ENCODE results near the gene P2RY8.

P2RY8 gene

DNA sequence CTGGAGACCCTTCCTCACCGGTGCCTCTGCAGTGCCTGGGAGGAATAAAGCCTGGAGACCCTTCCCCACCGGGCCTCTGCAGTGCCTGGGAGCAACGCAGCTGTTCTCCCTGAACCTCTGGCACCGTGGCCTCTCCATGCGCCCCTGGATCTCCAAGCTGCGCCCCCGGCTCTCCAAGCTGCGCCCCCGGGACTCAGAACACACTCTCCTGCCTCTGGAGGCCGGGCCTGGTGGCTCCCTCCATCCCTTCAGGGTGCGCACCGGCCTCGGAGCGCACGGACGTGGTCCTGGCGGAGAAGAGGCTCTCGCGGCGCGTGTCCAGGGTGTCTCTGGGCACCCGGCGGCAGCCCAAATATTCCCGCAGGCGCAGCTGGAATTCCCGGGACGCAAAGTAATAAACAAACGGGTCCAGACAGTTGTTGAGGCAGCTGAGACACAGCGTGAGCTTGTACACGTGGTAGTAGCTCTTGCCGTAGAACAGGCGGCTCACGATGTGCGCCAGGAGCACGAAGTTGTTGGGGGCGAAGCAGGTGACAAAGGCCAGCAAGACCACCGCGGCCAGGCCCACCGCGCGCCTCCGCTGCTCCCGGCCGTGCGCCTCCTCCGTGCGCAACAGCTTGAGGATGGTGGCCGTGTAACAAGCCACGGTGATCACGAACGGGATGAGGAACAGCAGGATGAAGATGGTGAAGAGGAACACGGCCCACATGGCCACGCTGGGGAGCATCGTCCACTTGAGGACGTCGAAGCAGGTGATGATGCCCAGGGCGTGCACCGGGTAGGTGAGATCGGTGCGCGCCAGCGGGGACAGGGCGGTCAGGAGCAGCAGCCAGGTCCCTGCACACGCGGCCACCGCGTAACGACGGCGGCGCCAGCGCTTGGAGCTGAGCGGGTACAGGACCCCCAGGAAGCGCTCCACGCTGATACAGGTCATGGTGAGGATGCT, 71.4 kb downstream of the P2RY8 start:
- peaks cover 45 to 55% of the 10 kb centered on the region in 2 donors for H3K36me3 Mint-ChIP-seq
- ATAC-seq (replicated peaks): no peak
- no peaks in the 10 kb centered on the region for H3K27me3 Mint-ChIP-seq
- DNase-seq: no peak
- peak overlapping the region; percentile 46 to 78 for H3K4me3 Mint-ChIP-seq
- peaks cover 54 to 76% of the 10 kb centered on the region in 2 donors for H3K4me1 Mint-ChIP-seq
- H3K27ac Mint-ChIP-seq: peak overlapping the region; percentile 80
- no peaks in the 10 kb centered on the region for H3K9me3 Mint-ChIP-seq

DNA sequence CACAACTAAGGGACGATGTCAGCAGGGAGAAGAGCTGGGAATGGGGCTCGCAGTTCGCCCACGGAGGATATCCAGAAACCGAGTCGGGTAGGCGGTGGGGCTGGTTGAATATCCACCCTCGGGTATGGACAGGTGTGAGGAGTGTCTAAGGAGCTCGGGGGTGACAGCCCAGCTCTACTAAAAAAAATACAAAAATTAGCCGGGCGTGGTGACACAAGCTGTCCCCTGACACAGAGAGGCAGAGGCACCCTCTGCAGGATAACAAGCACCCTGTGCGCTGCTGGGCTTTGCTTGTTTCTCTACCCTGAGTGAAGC, 72.1 kb downstream of the P2RY8 start:
- no peak for DNase-seq
- H3K27ac Mint-ChIP-seq: peak overlapping the region; percentile 79
- ATAC-seq (replicated peaks): no peak
- no peaks in the 10 kb centered on the region for H3K27me3 Mint-ChIP-seq
- peaks cover 45 to 55% of the 10 kb centered on the region in 2 donors for H3K36me3 Mint-ChIP-seq
- H3K9me3 Mint-ChIP-seq: no peaks in the 10 kb centered on the region
- peak overlapping the region; percentile 63 to 78 for H3K4me3 Mint-ChIP-seq
- peaks cover 52 to 72% of the 10 kb centered on the region in 2 donors for H3K4me1 Mint-ChIP-seq

DNA sequence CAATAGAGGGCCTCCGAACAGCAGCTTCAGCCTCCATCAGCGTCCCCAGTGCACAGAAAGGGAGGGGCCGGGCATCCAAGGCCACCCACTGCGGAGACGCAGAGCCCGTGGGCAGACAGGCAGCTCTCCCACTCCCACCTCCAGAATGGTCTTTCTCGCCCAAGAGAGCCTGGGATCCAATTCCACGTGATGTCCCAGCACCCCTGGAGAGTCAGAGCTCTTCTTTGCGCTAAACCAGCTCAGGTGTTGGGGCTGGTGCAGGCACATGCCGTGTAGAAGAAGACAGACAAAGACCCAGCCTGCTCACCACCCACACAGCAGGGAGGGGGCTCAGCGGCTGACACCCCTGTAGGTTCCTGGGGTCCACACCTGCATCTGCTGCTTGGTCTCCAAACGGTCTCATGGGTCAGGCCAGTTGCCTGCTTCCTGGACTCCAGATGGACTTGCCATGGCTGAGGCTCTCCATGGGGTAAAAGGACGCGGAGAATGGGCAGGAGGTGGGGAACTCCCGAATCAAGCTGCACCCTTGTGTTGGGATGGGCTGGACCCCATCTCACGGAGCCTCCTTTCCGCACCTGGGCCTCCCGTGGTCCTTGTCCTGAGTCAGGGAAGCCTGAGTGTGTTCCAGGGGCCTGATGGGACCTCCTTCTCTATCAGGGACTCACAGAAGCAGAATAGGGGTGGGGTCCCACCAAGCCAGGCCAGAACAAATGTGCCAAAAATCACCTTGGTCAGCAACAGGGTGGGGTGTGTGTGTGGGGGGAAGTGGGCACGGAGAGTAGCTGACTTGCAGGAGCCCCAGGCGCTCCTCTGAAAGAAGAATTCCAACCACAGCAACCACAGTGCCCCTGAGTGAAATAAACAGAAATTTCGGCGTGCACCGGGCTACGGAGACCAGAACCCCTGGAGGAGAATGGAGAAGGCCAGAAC, 72.7 kb downstream of the P2RY8 start:
- DNase-seq (no peak), ATAC-seq (replicated peaks) (no peak)
- peaks cover 45 to 50% of the 10 kb centered on the region in 2 donors for H3K36me3 Mint-ChIP-seq
- peak overlapping the region; percentile 63 to 78 for H3K4me3 Mint-ChIP-seq
- no peaks in the 10 kb centered on the region for H3K9me3 Mint-ChIP-seq
- peak overlapping the region; percentile 79 for H3K27ac Mint-ChIP-seq
- H3K4me1 Mint-ChIP-seq: peaks cover 50 to 66% of the 10 kb centered on the region in 2 donors
- H3K27me3 Mint-ChIP-seq: no peaks in the 10 kb centered on the region

DNA sequence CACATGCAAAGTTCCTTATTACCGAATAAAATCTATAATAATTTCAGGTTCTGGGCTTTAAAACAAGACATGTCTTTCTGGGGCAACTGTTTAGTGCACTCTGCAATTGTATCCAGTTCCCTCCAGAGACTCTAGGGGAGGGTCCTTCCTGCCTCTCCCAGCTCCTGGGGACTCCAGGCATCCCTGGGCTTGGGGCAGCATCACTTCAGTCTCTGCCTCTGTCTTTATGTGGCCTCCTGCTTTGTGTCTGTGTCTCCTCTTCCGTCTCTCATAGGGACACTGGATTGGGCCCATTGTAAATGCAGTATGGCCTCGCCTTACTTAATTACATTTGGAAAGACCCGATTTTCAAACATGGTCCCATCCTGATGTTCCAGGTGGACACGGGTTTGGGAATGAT, 73.4 kb downstream of the P2RY8 start:
- ATAC-seq (replicated peaks): no peak
- peaks cover 45 to 49% of the 10 kb centered on the region in 2 donors for H3K36me3 Mint-ChIP-seq
- no peaks in the 10 kb centered on the region for H3K27me3 Mint-ChIP-seq
- no peaks in the 10 kb centered on the region for H3K9me3 Mint-ChIP-seq
- no peak overlapping the region for H3K4me3 Mint-ChIP-seq
- peak overlapping the region; percentile 64 for H3K27ac Mint-ChIP-seq
- H3K4me1 Mint-ChIP-seq: peaks cover 47 to 60% of the 10 kb centered on the region in 2 donors
- no peak for DNase-seq

DNA sequence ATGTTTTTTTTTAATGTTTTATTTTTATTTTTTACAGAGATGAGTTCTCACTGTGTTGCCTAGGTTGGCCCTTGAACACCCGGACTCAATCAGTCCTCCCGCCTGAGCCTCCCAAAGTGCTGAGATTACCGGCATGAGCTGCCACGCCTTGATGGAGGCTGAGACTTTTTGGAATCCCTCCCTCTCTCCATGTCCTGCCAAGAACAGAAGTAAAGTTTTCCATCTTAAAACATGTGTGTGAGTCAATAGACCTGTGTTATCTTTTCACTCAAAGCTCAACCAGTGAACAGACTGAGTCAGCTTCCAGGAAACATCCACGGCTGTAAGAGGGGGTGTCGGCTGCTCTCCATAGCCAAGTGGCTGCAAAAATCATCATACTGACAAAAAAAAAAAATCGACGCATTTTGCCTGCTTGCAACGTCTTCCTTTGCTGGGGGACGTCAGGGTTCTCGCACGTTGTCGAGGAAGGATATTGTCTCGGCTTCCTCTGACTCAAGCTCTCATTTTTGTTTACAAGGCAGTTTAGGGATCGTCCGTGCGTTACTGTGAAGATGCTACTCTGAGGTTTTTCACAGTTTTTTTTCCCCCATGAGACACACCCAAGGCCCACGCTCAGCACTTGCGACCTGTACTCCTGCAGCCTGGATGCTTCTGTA, 74.3 kb downstream of the P2RY8 start:
- no peaks in the 10 kb centered on the region for H3K9me3 Mint-ChIP-seq
- ATAC-seq (replicated peaks) (peak; percentile 20 to 24), DNase-seq (peak; percentile 5)
- peaks cover 42 to 52% of the 10 kb centered on the region in 2 donors for H3K4me1 Mint-ChIP-seq
- H3K4me3 Mint-ChIP-seq: no peak overlapping the region
- H3K27ac Mint-ChIP-seq: peak overlapping the region; percentile 64
- H3K27me3 Mint-ChIP-seq: no peaks in the 10 kb centered on the region
- peaks cover 41 to 45% of the 10 kb centered on the region in 2 donors for H3K36me3 Mint-ChIP-seq

DNA sequence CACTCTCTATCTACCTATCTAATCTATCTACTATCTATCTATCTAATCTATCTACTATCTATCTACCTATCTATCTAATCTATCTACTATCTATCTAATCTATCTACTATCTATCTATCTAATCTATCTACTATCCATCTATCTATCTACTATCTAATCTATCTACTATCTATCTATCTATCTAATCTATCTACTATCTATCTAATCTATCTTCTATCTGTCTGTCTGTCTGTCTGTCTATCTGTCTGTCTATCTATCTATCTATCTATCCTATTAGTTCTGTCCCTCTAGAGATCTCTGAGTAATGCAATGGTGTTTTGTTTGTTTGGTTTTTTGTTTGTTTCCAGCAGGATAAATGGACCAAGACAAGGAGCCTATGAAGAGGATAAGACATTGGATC, 74.9 kb downstream of the P2RY8 start:
- DNase-seq: no peak
- H3K36me3 Mint-ChIP-seq: peaks cover 38 to 40% of the 10 kb centered on the region in 2 donors
- no peak for ATAC-seq (replicated peaks)
- no peaks in the 10 kb centered on the region for H3K9me3 Mint-ChIP-seq
- H3K27me3 Mint-ChIP-seq: no peaks in the 10 kb centered on the region
- no peak overlapping the region for H3K27ac Mint-ChIP-seq
- no peak overlapping the region for H3K4me3 Mint-ChIP-seq
- peaks cover 37 to 46% of the 10 kb centered on the region in 2 donors for H3K4me1 Mint-ChIP-seq

DNA sequence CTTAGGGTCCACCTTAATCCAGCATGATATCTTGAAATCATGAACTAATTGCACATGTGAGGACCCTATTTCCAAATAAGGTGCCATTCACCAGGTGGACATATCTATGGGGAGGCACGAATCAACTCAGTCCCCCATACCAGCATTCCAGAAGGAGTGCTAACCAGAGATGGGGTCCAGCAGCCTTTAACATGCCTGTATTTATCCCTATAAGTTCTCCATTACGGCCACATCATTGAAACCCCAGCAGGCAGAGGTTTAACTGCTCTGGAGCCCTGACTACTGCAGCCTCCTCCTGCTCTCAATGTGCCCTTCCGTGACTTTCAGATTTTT, 81.1 kb downstream of the P2RY8 start:
- H3K36me3 Mint-ChIP-seq: peaks cover 0 to 2% of the 10 kb centered on the region in 2 donors
- no peaks in the 10 kb centered on the region for H3K9me3 Mint-ChIP-seq
- peaks cover 12 to 30% of the 10 kb centered on the region in 2 donors for H3K4me1 Mint-ChIP-seq
- H3K4me3 Mint-ChIP-seq: no peak overlapping the region
- no peak for ATAC-seq (replicated peaks)
- H3K27me3 Mint-ChIP-seq: no peaks in the 10 kb centered on the region
- H3K27ac Mint-ChIP-seq: no peak overlapping the region
- DNase-seq: no peak

DNA sequence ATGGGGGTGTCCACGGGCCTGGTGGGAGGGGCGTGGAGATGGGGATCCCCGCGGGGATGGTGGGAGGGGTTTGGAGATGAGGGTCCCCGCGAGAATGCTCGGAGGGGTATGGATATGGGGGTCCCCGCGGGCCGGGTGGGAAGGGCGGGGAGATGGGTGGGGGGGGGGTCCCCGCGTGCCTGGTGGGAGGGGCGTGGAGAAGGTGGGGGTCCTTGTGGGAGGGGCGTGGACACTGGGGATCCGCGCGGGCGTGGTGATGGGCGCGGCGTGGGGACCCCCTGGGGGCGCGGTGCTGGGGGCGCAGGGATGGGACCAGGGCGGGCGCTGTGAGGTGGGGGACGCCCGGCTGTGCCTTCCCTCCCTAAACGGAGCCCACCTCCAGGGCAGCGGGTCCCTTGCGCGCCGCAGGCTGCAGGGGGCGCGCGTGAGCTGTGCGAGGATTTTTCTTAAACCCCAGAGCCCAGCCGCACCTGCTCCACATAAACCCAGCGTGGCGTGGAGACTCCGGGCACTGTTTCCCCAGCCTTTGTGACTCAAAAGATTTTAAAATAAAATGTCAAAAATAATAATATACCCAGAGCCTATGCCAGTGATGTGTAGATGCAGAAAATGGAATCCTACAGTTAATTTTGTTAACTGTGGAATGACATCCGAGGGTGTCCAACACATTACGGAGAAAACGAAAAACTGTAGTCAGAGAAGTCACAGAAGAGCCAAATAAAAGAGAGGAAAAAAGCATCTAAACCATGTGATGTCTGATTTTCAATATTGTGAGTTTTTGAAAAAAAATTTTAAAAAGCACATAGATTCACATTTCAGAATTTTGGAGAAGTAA, 82.8 kb downstream of the P2RY8 start:
- ATAC-seq (replicated peaks) (peak; percentile 51 to 62), DNase-seq (peak; percentile 90)
- Mint-ChIP-seq H3K4me3 (peak overlapping the region; percentile 63 to 66), H3K27ac (peak overlapping the region; percentile 33), H3K27me3 (no peaks in the 10 kb centered on the region), H3K36me3 (peaks cover 11% of the 10 kb centered on the region in 2 donors), H3K4me1 (peaks cover 24 to 46% of the 10 kb centered on the region in 2 donors), H3K9me3 (peaks cover 7 to 9% of the 10 kb centered on the region in 2 donors)

DNA sequence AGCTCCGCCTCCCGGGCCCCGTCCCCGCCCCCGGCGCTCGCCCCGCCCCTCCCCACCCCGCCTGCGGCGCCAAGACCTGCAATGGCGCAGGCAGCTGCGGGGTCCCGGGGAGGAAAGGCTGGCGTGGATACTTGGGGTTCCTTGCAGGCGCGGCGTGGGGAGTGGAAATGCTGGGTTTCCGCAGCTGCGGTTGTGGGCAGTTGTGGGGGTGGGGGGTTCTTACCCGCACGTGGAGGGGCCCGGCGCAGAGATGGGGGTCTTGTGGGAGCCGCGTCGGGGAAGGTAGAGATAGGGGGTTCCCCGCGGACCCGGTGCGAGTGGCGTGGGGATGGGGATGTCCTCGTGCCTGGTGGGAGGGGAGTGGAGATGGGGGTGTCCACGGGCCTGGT, 83.6 kb downstream of the P2RY8 start:
- H3K36me3 Mint-ChIP-seq: peaks cover 18 to 19% of the 10 kb centered on the region in 2 donors
- H3K4me1 Mint-ChIP-seq: peaks cover 31 to 53% of the 10 kb centered on the region in 2 donors
- H3K9me3 Mint-ChIP-seq: peaks cover 15 to 17% of the 10 kb centered on the region in 2 donors
- H3K27me3 Mint-ChIP-seq: no peaks in the 10 kb centered on the region
- H3K27ac Mint-ChIP-seq: peak overlapping the region; percentile 98
- DNase-seq (no peak), ATAC-seq (replicated peaks) (peak; percentile 26 to 53)
- H3K4me3 Mint-ChIP-seq: peak overlapping the region; percentile 87 to 89

DNA sequence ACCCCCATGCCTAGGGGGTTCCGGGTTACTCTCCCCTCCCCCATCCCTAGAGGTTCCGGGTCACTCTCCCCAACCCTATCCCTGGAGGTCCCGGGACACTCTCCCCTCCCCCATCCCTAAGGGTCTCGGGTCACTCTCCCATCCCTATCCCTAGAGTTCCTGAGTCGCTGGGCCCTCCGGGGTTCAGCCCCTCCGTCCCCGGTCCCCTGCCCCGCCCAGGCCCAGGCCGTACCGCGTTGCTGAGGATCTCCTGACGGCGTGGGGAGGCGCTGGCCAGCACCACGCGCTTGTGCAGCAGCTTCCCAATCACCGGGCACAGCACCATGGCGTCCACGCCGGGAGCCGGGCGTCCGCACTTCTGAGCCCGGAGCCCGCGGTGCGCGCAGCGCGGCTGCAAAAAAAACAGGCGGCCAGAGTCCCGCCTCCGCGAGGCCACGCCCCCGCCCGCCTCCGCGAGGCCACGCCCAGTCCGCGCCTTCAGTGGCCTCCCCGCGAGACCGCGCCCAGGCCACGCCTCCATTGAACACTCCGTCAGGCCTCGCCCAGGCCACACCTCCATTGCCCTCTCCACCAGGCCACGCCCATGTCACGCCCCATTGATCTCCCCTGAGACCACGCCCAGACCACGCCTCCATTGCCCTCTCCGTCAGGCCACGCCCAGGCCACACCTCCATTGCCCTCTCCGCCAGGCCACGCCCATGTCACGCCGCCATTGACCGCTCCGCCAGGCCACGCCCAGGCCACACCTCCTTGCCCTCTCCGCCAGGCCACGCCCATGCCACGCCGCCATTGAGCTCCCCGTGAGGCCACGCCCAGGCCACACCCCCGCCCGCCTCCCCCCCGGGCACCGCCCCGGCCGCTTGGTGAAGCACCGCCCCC, 84.2 kb downstream of the P2RY8 start, which contains the start of gene ASMTL:
TSS of gene ASMTL (minus strand) at position 394 of the 879 bp plus-strand sequence. CDS start at position 325, 69 bp downstream.
- H3K27ac Mint-ChIP-seq: peak within 1 kb of the TSS; percentile 98
- peak; percentile 100 for DNase-seq
- H3K4me3 Mint-ChIP-seq: peak within 1 kb of the TSS; percentile 87 to 89
- no peaks in the 10 kb centered on the region for H3K27me3 Mint-ChIP-seq
- H3K9me3 Mint-ChIP-seq: peaks cover 19 to 23% of the 10 kb centered on the region in 2 donors
- H3K36me3 Mint-ChIP-seq: peaks cover 23 to 25% of the 10 kb centered on the region in 2 donors
- peaks cover 38 to 60% of the 10 kb centered on the region in 2 donors for H3K4me1 Mint-ChIP-seq
- ATAC-seq (replicated peaks): peak; percentile 74 to 86

DNA sequence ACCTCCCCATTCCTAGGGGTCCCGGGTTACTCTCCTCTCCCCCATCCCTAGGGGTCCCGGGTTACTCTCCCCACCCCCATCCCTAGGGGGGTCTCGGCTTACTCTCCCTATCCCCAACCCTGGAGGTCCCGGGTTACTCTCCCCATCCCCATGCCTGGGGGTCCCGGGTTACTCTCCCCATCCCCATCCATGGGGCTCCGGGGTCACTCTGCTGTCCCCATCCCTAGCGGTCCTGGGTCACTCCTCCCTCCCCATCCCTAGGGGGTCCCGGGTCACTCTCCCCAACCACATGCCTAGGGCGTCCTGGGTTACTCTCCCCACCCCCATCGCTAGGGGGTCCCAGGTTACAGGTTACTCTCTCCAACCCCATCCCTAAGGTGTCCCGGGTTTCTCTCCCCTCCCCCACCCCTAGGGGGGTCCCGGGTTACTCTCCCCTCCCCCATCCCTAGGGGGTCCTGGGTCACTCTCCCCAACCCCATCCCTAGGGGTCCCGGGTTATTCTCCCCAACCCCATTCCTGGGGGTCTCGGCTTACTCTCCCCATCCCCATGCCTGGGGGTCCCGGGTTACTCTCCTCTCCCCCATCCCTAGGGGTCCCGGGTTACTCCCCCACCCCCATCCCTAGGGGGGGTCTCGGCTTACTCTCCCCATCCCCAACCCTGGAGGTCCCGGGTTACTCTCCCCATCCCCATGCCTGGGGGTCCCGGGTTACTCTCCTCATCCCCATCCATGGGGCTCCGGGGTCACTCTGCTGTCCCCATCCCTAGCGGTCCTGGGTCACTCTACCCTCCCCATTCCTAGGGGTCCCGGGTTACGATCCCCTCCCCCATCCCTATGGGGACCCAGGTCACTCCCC, 85.1 kb downstream of the P2RY8 start:
- H3K27me3 Mint-ChIP-seq: no peaks in the 10 kb centered on the region
- ATAC-seq (replicated peaks) (no peak), DNase-seq (peak; percentile 39)
- H3K27ac Mint-ChIP-seq: peak overlapping the region; percentile 97
- H3K4me1 Mint-ChIP-seq: peaks cover 46 to 68% of the 10 kb centered on the region in 2 donors
- peaks cover 21 to 32% of the 10 kb centered on the region in 2 donors for H3K9me3 Mint-ChIP-seq
- peaks cover 32 to 34% of the 10 kb centered on the region in 2 donors for H3K36me3 Mint-ChIP-seq
- peak overlapping the region; percentile 73 to 89 for H3K4me3 Mint-ChIP-seq

DNA sequence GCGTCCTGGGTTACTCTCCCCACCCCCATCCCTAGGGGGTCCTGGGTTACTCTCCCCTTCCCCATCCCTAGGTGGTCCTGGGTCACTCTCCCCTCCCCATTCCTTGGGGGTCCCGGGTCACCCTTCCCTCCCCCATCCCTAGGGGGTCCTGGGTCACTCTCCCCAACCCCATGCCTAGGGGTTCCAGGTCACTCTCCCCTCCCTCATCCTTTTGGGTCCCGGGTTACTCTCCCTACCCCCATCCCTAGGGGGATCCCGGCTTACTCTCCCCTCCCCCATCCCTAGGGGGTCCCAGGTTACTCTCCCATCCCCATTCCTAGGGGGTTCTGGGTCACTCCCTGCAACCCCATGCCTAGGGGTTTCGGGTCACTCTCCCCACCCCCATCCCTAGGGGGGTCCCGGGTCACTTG, 85.7 kb downstream of the P2RY8 start:
- no peaks in the 10 kb centered on the region for H3K27me3 Mint-ChIP-seq
- ATAC-seq (replicated peaks) (no peak), DNase-seq (no peak)
- H3K4me3 Mint-ChIP-seq: peak overlapping the region; percentile 73 to 89
- H3K4me1 Mint-ChIP-seq: peaks cover 49 to 75% of the 10 kb centered on the region in 2 donors
- H3K27ac Mint-ChIP-seq: peak overlapping the region; percentile 83
- H3K36me3 Mint-ChIP-seq: peaks cover 36 to 38% of the 10 kb centered on the region in 2 donors
- peaks cover 21 to 32% of the 10 kb centered on the region in 2 donors for H3K9me3 Mint-ChIP-seq
